Measurements from ENCODE around the gene PSRC1. TPM values are rescaled to one million over a fixed set of nuclear protein-coding genes. Genes with fewer than 3 reads are reported as not detected.
A peak's percentile ranks its signal among the peaks of the same experiment; 100 is the strongest.

The PSRC1 gene
- total and polyA plus RNA-seq, 12 donors = 0.52 to 13.2 (median 2.5) TPM

GRCh38 chr1:109258481-109259466, 24.2 kb downstream of the PSRC1 start:
- no peaks in the 10 kb centered on the region for H3K27me3 ChIP-seq
- 89 to 91% (median 90%) methylated on average over 55 to 69 of the region's 69 CpGs for WGBS, 4 donors
- H3K4me3 ChIP-seq = no peak overlapping the region
- no peaks in the 10 kb centered on the region for H3K36me3 ChIP-seq (replicated peaks in 1 of 2)
- H3K4me1 ChIP-seq (replicated peaks in 1 of 2) = peaks cover 0 to 8% of the 10 kb centered on the region in 2 donors
- DNase-seq = peak in 1 of 7 donors; percentile 19
- H3K27ac ChIP-seq = no peak overlapping the region
- intact Hi-C loops (cut with DNase I) = no loop called here
- TF ChIP-seq POLR2A (IDR thresholded peaks at IDR 0.05) = no peak
- TF ChIP-seq, protein P1, sequence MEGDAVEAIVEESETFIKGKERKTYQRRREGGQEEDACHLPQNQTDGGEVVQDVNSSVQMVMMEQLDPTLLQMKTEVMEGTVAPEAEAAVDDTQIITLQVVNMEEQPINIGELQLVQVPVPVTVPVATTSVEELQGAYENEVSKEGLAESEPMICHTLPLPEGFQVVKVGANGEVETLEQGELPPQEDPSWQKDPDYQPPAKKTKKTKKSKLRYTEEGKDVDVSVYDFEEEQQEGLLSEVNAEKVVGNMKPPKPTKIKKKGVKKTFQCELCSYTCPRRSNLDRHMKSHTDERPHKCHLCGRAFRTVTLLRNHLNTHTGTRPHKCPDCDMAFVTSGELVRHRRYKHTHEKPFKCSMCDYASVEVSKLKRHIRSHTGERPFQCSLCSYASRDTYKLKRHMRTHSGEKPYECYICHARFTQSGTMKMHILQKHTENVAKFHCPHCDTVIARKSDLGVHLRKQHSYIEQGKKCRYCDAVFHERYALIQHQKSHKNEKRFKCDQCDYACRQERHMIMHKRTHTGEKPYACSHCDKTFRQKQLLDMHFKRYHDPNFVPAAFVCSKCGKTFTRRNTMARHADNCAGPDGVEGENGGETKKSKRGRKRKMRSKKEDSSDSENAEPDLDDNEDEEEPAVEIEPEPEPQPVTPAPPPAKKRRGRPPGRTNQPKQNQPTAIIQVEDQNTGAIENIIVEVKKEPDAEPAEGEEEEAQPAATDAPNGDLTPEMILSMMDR (IDR thresholded peaks at IDR 0.05) = no peak
- no peaks in the 10 kb centered on the region for H3K9me3 ChIP-seq (replicated peaks in 1 of 3)

DNA sequence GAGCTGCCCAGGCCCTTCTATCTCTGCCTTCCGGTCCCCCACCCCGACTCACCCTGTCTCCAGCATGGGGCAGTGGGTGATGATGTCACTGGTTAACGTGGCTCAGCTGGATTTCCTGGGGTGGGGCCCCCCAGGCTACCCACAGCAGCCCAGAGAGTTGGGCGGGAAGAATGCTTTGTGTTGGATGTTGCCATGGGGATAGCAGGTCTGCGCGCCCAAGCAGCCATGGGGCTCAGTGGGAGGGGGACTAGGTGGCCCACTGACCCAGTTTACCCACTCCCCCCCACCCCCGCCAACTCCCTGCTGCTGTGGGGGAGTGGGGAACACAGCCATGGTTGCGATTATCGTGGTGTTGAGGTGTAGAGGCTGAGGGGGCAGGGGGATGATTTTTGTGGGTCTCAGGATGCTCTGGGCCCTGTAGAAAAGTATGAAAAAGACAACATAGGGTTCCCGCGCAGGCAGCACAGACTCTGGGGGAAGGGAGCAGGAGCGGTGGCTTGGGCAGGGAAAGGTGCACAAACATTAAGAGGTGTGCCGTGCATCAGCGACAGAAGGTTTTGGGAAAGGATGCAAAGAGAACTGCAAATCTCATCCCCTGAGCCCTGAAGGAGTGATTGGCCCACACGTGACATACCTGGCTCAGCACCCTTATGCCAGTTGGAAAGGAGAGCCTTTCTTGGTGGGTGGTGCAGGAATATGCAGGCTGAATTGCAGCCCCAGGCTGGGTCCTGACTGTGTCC, 25.1 kb downstream of the PSRC1 start:
- whole genome bisulfite sequencing, 4 donors = 87 to 91% (median 88%) methylated on average over 8 to 15 of the region's 15 CpGs
- no peak overlapping the region for H3K27ac ChIP-seq

DNA sequence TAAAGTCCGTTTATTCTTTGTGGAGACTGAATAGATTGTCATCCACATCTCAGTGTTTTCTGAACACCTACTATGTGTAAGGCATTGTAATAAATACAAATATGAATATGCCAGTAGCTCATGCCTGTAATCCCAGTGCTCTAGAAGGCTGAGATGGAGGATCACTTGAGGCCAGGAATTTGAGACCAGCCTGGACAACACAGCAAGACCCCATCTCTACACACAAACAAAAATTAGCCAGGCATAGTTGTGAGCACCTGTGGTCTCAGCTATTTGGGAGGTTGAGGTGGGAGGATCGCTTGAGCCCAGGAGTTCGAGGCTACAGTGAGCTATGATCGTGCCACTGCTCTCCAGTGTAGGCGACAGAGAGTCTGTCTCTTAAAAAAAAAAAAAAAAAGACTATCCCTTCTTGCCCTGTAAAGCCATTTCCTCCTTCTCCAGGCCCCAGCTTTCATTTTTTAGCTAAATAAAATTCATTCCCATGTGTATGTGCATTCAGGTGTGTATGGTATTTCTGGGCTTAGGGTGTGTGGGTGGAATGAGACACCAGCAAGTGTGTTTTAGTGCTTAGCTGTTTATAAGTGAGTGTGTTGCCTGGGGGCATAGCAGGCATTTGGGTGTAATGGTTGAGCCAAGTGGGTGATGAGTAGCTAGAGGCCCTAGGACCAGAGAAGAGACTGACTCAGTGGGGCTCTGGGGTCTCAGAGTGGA, 25.8 kb downstream of the PSRC1 start:
- Histone ChIP-seq H3K4me1 (replicated peaks in 1 of 2) (peaks cover 0 to 8% of the 10 kb centered on the region in 2 donors), H3K27me3 (no peaks in the 10 kb centered on the region), H3K9me3 (replicated peaks in 1 of 3) (no peaks in the 10 kb centered on the region), H3K4me3 (no peak overlapping the region), H3K36me3 (replicated peaks in 1 of 2) (no peaks in the 10 kb centered on the region), H3K27ac (no peak overlapping the region)
- DNase-seq = no peak
- 85 to 96% (median 91%) methylated on average over 5 of the region's 5 CpGs for WGBS, 4 donors
- TF ChIP-seq POLR2A (IDR thresholded peaks at IDR 0.05) = no peak
- TF ChIP-seq, protein P1 (IDR thresholded peaks at IDR 0.05) = no peak
- intact Hi-C loops (cut with DNase I) = no loop called here

More for the DNA sequence above, 25.1 kb downstream of the PSRC1 start:
- H3K36me3 ChIP-seq (replicated peaks in 1 of 2) = no peaks in the 10 kb centered on the region
- no peak for DNase-seq
- TF ChIP-seq POLR2A (IDR thresholded peaks at IDR 0.05) = no peak
- TF ChIP-seq, protein P1 (IDR thresholded peaks at IDR 0.05) = no peak
- no peaks in the 10 kb centered on the region for H3K9me3 ChIP-seq (replicated peaks in 1 of 3)
- intact Hi-C loops (cut with DNase I) = no loop called here
- no peaks in the 10 kb centered on the region for H3K27me3 ChIP-seq
- no peak overlapping the region for H3K4me3 ChIP-seq
- peaks cover 0 to 8% of the 10 kb centered on the region in 2 donors for H3K4me1 ChIP-seq (replicated peaks in 1 of 2)

GRCh38 chr1:109256085-109256484, 26.9 kb downstream of the PSRC1 start:
- no peak for DNase-seq
- H3K36me3 ChIP-seq (replicated peaks in 1 of 2) = no peaks in the 10 kb centered on the region
- TF ChIP-seq, protein P1 (IDR thresholded peaks at IDR 0.05) = no peak
- TF ChIP-seq POLR2A (IDR thresholded peaks at IDR 0.05) = no peak
- intact Hi-C loops (cut with DNase I) = no loop called here
- no peak overlapping the region for H3K4me3 ChIP-seq
- H3K4me1 ChIP-seq (replicated peaks in 1 of 2) = peaks cover 0 to 8% of the 10 kb centered on the region in 2 donors
- H3K9me3 ChIP-seq (replicated peaks in 1 of 3) = no peaks in the 10 kb centered on the region
- no peaks in the 10 kb centered on the region for H3K27me3 ChIP-seq
- no peak overlapping the region for H3K27ac ChIP-seq
- WGBS, 4 donors = 83 to 92% (median 89%) methylated on average over 7 of the region's 7 CpGs
